ENCODE measurements around the gene MASP1.

The MASP1 gene

GRCh38 chr3:187208159-187208558 lies 83.4 kb downstream of the MASP1 start:
- no peaks in the 10 kb centered on the region for H3K27me3 ChIP-seq (ENCODE audit: insufficient read depth, low read length, poor library complexity, severe bottlenecking)
- no peak for TF ChIP-seq CTCF (conservative IDR thresholded peaks at IDR 0.05; ENCODE audit: low read length)
- no peak for TF ChIP-seq EZH2phosphoT487 (IDR thresholded peaks at IDR 0.05; ENCODE audit: borderline replicate concordance)

GRCh38 chr3:187207624-187208023 lies 83.9 kb downstream of the MASP1 start:
- H3K36me3 ChIP-seq (ENCODE audit: insufficient read depth, low read length) = no peaks in the 10 kb centered on the region
- H3K4me3 ChIP-seq (ENCODE audit: low read length, poor library complexity, severe bottlenecking) = no peak overlapping the region
- H3K4me1 ChIP-seq (ENCODE audit: insufficient read depth, low read length, poor library complexity, severe bottlenecking) = no peaks in the 10 kb centered on the region
- H3K9me2 ChIP-seq (replicated peaks; ENCODE audit: low read depth, low read length) = no peaks in the 10 kb centered on the region
- H4K20me1 ChIP-seq (ENCODE audit: insufficient read depth, low read length, poor library complexity, severe bottlenecking) = no peaks in the 10 kb centered on the region
- no peak overlapping the region for H3K4me2 ChIP-seq (ENCODE audit: low read depth, low read length, poor library complexity, severe bottlenecking)
- H3K27me3 ChIP-seq (ENCODE audit: insufficient read depth, low read length, poor library complexity, severe bottlenecking) = no peaks in the 10 kb centered on the region
- no peaks in the 10 kb centered on the region for H3F3A ChIP-seq (ENCODE audit: low read depth)
- H3K9ac ChIP-seq (ENCODE audit: low read depth, low read length, poor library complexity, severe bottlenecking) = no peak overlapping the region
- H3K9me3 ChIP-seq (ENCODE audit: insufficient read depth, low read depth, low read length) = no peaks in the 10 kb centered on the region
- H3K79me2 ChIP-seq (ENCODE audit: insufficient read depth, low read length) = no peaks in the 10 kb centered on the region
- H2AFZ ChIP-seq (ENCODE audit: low read length) = no peak overlapping the region
- no peak for TF ChIP-seq CTCF (conservative IDR thresholded peaks at IDR 0.05; ENCODE audit: low read length)
- no peak for TF ChIP-seq EZH2phosphoT487 (IDR thresholded peaks at IDR 0.05; ENCODE audit: borderline replicate concordance)

More at GRCh38 chr3:187208159-187208558, 83.4 kb downstream of the MASP1 start:
- no peaks in the 10 kb centered on the region for H4K20me1 ChIP-seq (ENCODE audit: insufficient read depth, low read length, poor library complexity, severe bottlenecking)
- H3K4me3 ChIP-seq (ENCODE audit: low read length, poor library complexity, severe bottlenecking) = no peak overlapping the region
- H3F3A ChIP-seq (ENCODE audit: low read depth) = no peaks in the 10 kb centered on the region
- H3K9me3 ChIP-seq (ENCODE audit: insufficient read depth, low read depth, low read length) = no peaks in the 10 kb centered on the region
- no peak overlapping the region for H2AFZ ChIP-seq (ENCODE audit: low read length)
- H3K9ac ChIP-seq (ENCODE audit: low read depth, low read length, poor library complexity, severe bottlenecking) = no peak overlapping the region
- H3K4me2 ChIP-seq (ENCODE audit: low read depth, low read length, poor library complexity, severe bottlenecking) = no peak overlapping the region
- H3K36me3 ChIP-seq (ENCODE audit: insufficient read depth, low read length) = no peaks in the 10 kb centered on the region
- H3K9me2 ChIP-seq (replicated peaks; ENCODE audit: low read depth, low read length) = no peaks in the 10 kb centered on the region
- H3K4me1 ChIP-seq (ENCODE audit: insufficient read depth, low read length, poor library complexity, severe bottlenecking) = no peaks in the 10 kb centered on the region
- H3K79me2 ChIP-seq (ENCODE audit: insufficient read depth, low read length) = no peaks in the 10 kb centered on the region

- H3K27me3 ChIP-seq (ENCODE audit: insufficient read depth, low read length, poor library complexity, severe bottlenecking) = no peaks in the 10 kb centered on the region
- H3K9ac ChIP-seq (ENCODE audit: low read depth, low read length, poor library complexity, severe bottlenecking) = no peak overlapping the region
- no peaks in the 10 kb centered on the region for H3F3A ChIP-seq (ENCODE audit: low read depth)
- H3K79me2 ChIP-seq (ENCODE audit: insufficient read depth, low read length) = no peaks in the 10 kb centered on the region
- no peaks in the 10 kb centered on the region for H3K9me3 ChIP-seq (ENCODE audit: insufficient read depth, low read depth, low read length)
- no peak overlapping the region for H2AFZ ChIP-seq (ENCODE audit: low read length)
- no peaks in the 10 kb centered on the region for H3K9me2 ChIP-seq (replicated peaks; ENCODE audit: low read depth, low read length)
- TF ChIP-seq EZH2phosphoT487 (IDR thresholded peaks at IDR 0.05; ENCODE audit: borderline replicate concordance) (no peak), CTCF (conservative IDR thresholded peaks at IDR 0.05; ENCODE audit: low read length) (no peak)
- H3K4me1 ChIP-seq (ENCODE audit: insufficient read depth, low read length, poor library complexity, severe bottlenecking) = no peaks in the 10 kb centered on the region
- H3K36me3 ChIP-seq (ENCODE audit: insufficient read depth, low read length) = no peaks in the 10 kb centered on the region
- H4K20me1 ChIP-seq (ENCODE audit: insufficient read depth, low read length, poor library complexity, severe bottlenecking) = no peaks in the 10 kb centered on the region
- H3K4me2 ChIP-seq (ENCODE audit: low read depth, low read length, poor library complexity, severe bottlenecking) = no peak overlapping the region
- H3K4me3 ChIP-seq (ENCODE audit: low read length, poor library complexity, severe bottlenecking) = no peak overlapping the region
Observed at GRCh38 chr3:187207062-187207461, 84.5 kb downstream of the MASP1 start.

All from Loucy (cell line).